LNCaP clone FGC (cell line): Measurements from ENCODE around the gene GRIK1.

Experiments
- DNase-seq: peaks from one replicate; pipeline ENCODE4 v3.0.0-alpha.2; 2011; ENCODE audit warnings: low read depth
- H3K4me3 ChIP-seq: 2 replicates; pipeline ENCODE4 v1.5.1; 2011; ENCODE audit warnings: mild to moderate bottlenecking, low read depth, low read length, control low read depth
- CTCF ChIP-seq: IDR thresholded peaks from 2 replicates; pipeline ENCODE4 v1.5.1; 2012; ENCODE audit warnings: mild to moderate bottlenecking; ENCODE audit not compliant: control insufficient read depth, insufficient read depth; ENCODE audit errors: extremely low read depth

GRIK1 gene

GRCh38 chr21:29637134-29637533 lies 302.7 kb downstream of the GRIK1 start:
- no peak for TF ChIP-seq CTCF
- no peak overlapping the region for H3K4me3 ChIP-seq
- DNase-seq = no peak

- no peak for TF ChIP-seq CTCF
- DNase-seq = no peak
- no peak overlapping the region for H3K4me3 ChIP-seq
Measured at GRCh38 chr21:29634418-29634817, 305.4 kb downstream of the GRIK1 start.

- TF ChIP-seq CTCF = no peak
- no peak overlapping the region for H3K4me3 ChIP-seq
- DNase-seq = no peak
Measured at GRCh38 chr21:29633756-29634155, 306.0 kb downstream of the GRIK1 start.

- H3K4me3 ChIP-seq = no peak overlapping the region
- DNase-seq = no peak
- TF ChIP-seq CTCF = no peak
Measured at GRCh38 chr21:29630441-29630840, 309.4 kb downstream of the GRIK1 start.

GRCh38 chr21:29627905-29628304 lies 311.9 kb downstream of the GRIK1 start:
- no peak overlapping the region for H3K4me3 ChIP-seq
- TF ChIP-seq CTCF = no peak
- no peak for DNase-seq

- no peak for DNase-seq
- no peak for TF ChIP-seq CTCF
- no peak overlapping the region for H3K4me3 ChIP-seq
Measured at GRCh38 chr21:29626801-29627470, 312.9 kb downstream of the GRIK1 start.

- TF ChIP-seq CTCF = no peak
- no peak overlapping the region for H3K4me3 ChIP-seq
- DNase-seq = no peak
Measured at GRCh38 chr21:29625990-29626389, 313.8 kb downstream of the GRIK1 start.
